ENCODE results near the gene ULK4. TPM values are rescaled to one million over a fixed set of nuclear protein-coding genes. Genes with fewer than 3 reads are reported as not detected.

Gene ULK4
- total and polyA plus RNA-seq, 2 of the 8 experiments (the other 6 are each of a cell fraction or from before 2014, with no cell fraction given) = 3.0 to 10.8 TPM

DNA sequence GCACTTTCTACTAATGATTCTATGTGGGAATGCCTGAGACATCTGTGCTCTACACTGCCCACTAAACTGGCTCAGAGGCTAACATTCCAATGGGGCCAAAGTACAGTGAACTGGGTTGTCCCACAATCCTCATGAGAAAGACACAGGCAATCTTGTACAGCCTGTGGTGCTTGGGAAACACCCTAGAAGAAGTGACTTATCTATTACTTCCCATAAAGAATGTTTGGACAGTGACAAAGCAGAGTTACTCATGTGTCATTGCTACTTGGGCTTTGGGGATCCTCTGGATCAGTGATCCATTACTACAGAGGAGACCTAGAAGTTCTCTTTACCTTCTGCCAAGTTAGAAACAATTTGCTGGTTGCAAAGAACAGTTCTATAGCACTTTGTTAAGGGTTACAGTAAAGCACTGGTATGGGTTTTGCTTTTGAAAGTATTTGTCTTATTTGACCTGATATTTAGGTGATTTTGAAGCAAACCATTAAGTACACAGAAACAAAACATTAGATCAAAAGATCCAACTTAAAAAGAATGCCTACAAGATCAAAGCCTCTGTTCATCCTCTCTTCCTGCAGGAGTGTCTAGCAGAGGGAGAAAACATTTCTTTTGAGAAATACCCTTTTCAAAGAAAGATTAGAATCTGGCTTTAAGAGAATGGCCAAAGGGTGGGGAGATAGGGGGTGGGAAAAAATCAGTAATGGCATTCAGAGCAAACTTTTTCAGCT lies 686.8 kb downstream of the ULK4 start:
- H3K4me3 ChIP-seq (ENCODE audit: extremely low read depth in 1 of 4, insufficient read depth in 2 of 4, low read depth in 3 of 4, low read length in 4 of 4) = no peak overlapping the region
- no peak overlapping the region for H2BK15ac ChIP-seq (ENCODE audit: low read length)
- no peak overlapping the region for H3K4ac ChIP-seq (replicated peaks; ENCODE audit: insufficient read length, low read depth, low read length)
- H3K4me1 ChIP-seq (replicated peaks in 1 of 4; ENCODE audit: control insufficient read depth in 3 of 4, insufficient read depth in 4 of 4, low read length in 3 of 4) = peaks cover 0 to 8% (median 3%) of the 10 kb centered on the region in 4 experiments; a peak in 3 of 7 replicates
- H2BK120ac ChIP-seq (replicated peaks; ENCODE audit: low read depth, low read length) = no peak overlapping the region
- H2AFZ ChIP-seq (ENCODE audit: low read length) = no peak overlapping the region
- DNase-seq (ENCODE audit: low read depth in 1 of 2, low spot score in 2 of 2) (no peak), FAIRE-seq (no peak)
- no peak overlapping the region for H3K4me2 ChIP-seq (ENCODE audit: insufficient read depth in 1 of 2, low read depth in 2 of 2, low read length in 2 of 2)
- H3K9ac ChIP-seq (replicated peaks in 1 of 4; ENCODE audit: extremely low read depth in 1 of 4, low read depth in 3 of 4, low read length in 3 of 4) = no peak overlapping the region
- H4K5ac ChIP-seq (ENCODE audit: insufficient read length, low read depth, low read length) = no peak overlapping the region
- no peaks in the 10 kb centered on the region for H3K79me1 ChIP-seq (ENCODE audit: low read depth, low read length)
- ChIA-PET POLR2A (ENCODE audit: partially characterized antibody) (no interaction called here), CTCF (ENCODE audit: partially characterized antibody) (interaction anchor here (0.6 to 1.1 kb wide), 2 partner anchors 14 to 715 kb away, joined by 3 to 4 read pairs; no protein-coding TSS in a partner anchor)
- no peak overlapping the region for H2AK5ac ChIP-seq (ENCODE audit: low read depth, low read length)
- TF ChIP-seq RFX5 (IDR thresholded peaks at IDR 0.05; ENCODE audit: borderline replicate concordance, low read depth, low read length) = no peak
- no peak for TF ChIP-seq SP2 (IDR thresholded peaks at IDR 0.05; ENCODE audit: low read length)
- TF ChIP-seq, protein P1, sequence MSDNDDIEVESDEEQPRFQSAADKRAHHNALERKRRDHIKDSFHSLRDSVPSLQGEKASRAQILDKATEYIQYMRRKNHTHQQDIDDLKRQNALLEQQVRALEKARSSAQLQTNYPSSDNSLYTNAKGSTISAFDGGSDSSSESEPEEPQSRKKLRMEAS (IDR thresholded peaks at IDR 0.05) = no peak
- no peak for TF ChIP-seq SP4 (IDR thresholded peaks at IDR 0.05; ENCODE audit: low read length)
- TF ChIP-seq SIN3A (conservative IDR thresholded peaks at IDR 0.05 in 1 of 2, IDR thresholded peaks at IDR 0.05 in 1 of 2; ENCODE audit: low read depth in 1 of 2, low read length in 2 of 2) = no peak
- no peak for TF ChIP-seq HDAC6 (IDR thresholded peaks at IDR 0.05; ENCODE audit: low read depth, low read length)
- no peak for TF ChIP-seq CHD2 (IDR thresholded peaks at IDR 0.05; ENCODE audit: low read length)
- no peak for TF ChIP-seq ZNF274 (IDR thresholded peaks at IDR 0.05; ENCODE audit: borderline replicate concordance, extremely low read depth, low read length)
- TF ChIP-seq KDM4A (IDR thresholded peaks at IDR 0.05; ENCODE audit: low read depth, low read length, severe bottlenecking) = no peak
- TF ChIP-seq, protein P2, sequence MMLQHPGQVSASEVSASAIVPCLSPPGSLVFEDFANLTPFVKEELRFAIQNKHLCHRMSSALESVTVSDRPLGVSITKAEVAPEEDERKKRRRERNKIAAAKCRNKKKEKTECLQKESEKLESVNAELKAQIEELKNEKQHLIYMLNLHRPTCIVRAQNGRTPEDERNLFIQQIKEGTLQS (IDR thresholded peaks at IDR 0.05; ENCODE audit: insufficient read depth, low read depth, low read length) = no peak
- no peak for TF ChIP-seq CTBP2 (IDR thresholded peaks at IDR 0.05; ENCODE audit: borderline replicate concordance, insufficient read depth, insufficient read length, low read length)
- TF ChIP-seq BCL11A (IDR thresholded peaks at IDR 0.05; ENCODE audit: low read depth in 2 of 2, low read length in 2 of 2) = no peak
- no peak overlapping the region for H2BK12ac ChIP-seq (ENCODE audit: low read depth, low read length)
- H3K27ac ChIP-seq (ENCODE audit: low read depth, low read length) = no peak overlapping the region
- no peaks in the 10 kb centered on the region for H3K27me3 ChIP-seq (replicated peaks in 1 of 4; ENCODE audit: control insufficient read depth in 3 of 4, extremely low read depth in 1 of 4, insufficient read depth in 3 of 4, low read length in 3 of 4)
- no peak overlapping the region for H4K8ac ChIP-seq (ENCODE audit: extremely low read depth, insufficient read depth, low read length)
- no peaks in the 10 kb centered on the region for H3K23me2 ChIP-seq (ENCODE audit: low read depth, low read length)
- peaks cover 0 to 5% (median 0%) of the 10 kb centered on the region in 4 experiments; a peak in 2 of 8 replicates for H3K36me3 ChIP-seq (ENCODE audit: control insufficient read depth in 2 of 4, insufficient read depth in 4 of 4, low read length in 3 of 4)
- no peaks in the 10 kb centered on the region for H3K79me2 ChIP-seq (ENCODE audit: control insufficient read depth in 1 of 2, insufficient read depth in 2 of 2, low read length in 2 of 2)
- no peak overlapping the region for H3K14ac ChIP-seq (ENCODE audit: insufficient read length)
- H4K91ac ChIP-seq (replicated peaks; ENCODE audit: insufficient read length, low read length) = no peak overlapping the region
- H3K9me3 ChIP-seq (ENCODE audit: insufficient read depth in 2 of 2, low read depth in 1 of 2, low read length in 1 of 2) = peaks cover 11 to 12% of the 10 kb centered on the region in 2 experiments
- no peak overlapping the region for H3K23ac ChIP-seq (ENCODE audit: insufficient read length)
- no peak overlapping the region for H2BK5ac ChIP-seq (ENCODE audit: low read depth, low read length)
- H4K20me1 ChIP-seq (replicated peaks in 1 of 2; ENCODE audit: control insufficient read depth in 1 of 2, insufficient read depth in 2 of 2, low read length in 2 of 2) = no peaks in the 10 kb centered on the region
- no peak overlapping the region for H2BK20ac ChIP-seq (ENCODE audit: low read length)
- H3K18ac ChIP-seq (ENCODE audit: extremely low read depth, low read length) = no peak overlapping the region
- H3K56ac ChIP-seq (replicated peaks; ENCODE audit: insufficient read length, low read depth, low read length) = no peak overlapping the region

All from H1 (cell line).